Activated CD4-positive, CD25-positive, alpha-beta regulatory T cell treated with anti-CD3 and anti-CD28 coated beads, Interleukin-2, amount 50 U/mL, for 72 hours (primary cell): ENCODE data around the gene CABP7.

Experiments used
- DNase-seq: peaks from one replicate; pipeline ENCODE4 v3.0.0; 2021

The CABP7 gene

GRCh38 chr22:29726512-29727130 is 6.8 kb downstream of the CABP7 start:
- DNase-seq, result no peak

GRCh38 chr22:29727131-29727523 is 7.3 kb downstream of the CABP7 start:
- no peak for DNase-seq

GRCh38 chr22:29729161-29729560 is 9.4 kb downstream of the CABP7 start:
- DNase-seq, result no peak

DNA sequence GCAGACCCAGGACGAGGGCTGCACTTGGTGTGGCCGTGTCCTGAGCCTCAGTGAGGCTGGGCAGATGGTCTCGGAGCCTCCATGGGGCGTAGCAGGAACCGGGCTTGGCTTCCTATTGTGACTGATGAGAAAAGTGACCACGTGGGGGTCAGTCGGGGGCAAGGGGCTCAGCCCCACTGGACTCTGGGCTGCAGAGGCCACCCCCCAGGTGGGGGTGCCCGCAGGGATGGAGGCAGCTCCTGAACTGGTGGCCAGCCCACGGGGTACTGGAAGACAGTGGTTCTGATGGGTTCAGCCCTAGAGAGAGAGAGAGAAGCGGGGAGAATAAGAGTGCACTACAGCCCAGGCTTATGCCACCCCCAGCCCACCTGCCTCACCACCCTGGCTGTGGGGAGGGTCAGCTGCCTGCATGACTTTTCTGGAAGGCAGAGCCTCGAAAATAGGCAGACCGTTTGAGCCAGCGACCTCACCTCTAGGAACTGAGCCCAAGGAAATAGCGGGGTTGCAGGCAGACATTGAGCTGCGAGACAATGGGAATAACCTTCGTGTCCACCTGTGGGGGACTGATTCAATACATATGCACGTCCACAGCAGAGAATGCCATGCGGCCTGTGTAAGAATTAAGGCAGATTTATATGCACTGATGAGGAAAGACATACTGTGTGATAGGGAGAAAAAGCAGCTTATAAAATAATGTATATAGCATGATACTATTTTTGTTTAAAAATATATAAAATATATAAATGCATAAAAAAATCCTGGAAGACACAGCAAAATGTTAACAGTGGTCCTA is 11.5 kb downstream of the CABP7 start:
- no peak for DNase-seq

DNA sequence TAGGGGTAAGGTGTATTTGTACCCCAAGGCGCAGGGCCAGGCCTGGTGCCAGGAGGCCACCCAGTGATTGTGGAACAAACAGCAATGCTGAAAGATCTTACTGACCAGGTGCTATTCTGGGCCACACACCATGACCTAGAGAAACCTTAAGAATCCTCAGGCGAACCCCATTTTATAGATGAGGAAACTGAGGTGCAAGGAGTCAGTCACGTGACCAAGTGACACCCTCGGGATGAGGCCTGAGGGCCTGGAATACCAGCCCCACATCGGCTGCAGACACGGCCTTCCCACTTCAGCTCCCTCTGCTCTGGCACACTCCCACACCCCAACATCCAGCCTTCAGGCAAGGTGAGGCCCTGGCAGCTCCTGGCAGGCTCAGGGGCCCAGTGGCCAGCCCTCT is 13.1 kb downstream of the CABP7 start:
- DNase-seq, result no peak

DNA sequence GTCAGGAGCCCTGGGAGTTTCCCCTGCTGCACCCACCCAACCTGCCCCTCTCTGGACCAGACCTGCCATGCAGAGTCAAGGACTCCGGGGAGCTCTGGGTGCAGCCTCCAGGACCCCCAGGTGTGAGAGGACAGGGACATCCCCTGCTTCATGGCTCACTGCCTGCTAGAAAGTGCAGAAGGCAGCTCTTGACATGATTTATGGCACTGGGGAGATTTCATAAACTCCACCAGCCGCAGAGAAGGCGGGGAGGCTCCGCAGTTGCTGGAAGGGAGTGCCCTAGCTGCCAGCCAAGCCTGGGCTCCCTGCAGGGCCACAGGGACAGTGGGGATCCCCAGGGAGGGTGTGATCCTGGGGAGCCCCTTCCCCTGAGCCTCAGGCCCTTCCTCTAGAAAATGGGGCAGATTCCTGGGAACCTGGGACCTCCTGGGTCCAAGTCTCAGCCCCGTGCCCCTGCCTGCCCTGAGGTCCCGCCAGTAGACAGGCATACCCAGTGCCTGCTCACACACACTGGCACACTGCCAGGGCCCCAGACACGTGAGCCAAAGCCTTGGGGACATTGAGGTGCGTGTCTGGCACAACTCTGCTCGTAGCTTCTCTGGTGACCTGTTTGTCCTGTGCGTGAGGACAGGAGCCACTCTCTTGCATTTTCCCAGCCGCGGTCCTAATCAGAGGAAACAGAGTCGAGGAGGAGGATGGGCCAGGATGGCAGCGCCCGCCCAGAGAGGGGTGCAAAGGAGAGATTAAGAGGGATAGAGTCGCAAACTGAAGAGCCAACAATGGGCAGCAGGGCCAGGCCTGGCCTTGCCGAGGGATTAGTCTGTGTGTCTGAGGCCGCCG is 13.8 kb downstream of the CABP7 start:
- DNase-seq, result no peak

GRCh38 chr22:29734406-29734805 is 14.6 kb downstream of the CABP7 start:
- DNase-seq, result no peak

DNA sequence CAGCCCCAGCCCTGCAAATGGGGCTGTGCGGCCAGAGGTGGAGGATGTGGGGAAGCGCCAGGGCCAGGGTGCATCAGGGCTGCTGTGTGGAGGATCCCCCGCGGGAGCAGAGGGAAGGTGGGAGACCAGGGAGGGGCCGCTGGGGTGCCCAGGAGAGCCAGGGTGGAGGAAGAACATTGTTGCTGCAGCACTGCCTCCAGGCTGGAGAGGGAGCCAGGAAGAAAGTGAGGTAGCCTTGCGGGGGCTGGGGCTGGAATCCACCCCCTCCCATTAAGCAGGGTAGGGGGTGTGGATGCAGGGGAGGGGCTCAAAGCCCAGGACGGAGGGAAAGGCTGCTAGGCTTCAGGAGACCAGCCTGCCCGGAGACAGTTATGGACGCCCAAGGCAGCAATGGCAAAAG is 15.0 kb downstream of the CABP7 start:
- DNase-seq, result no peak

- DNase-seq, result no peak
These were observed 15.6 kb downstream of the CABP7 start for GRCh38 chr22:29735416-29735815.

- DNase-seq, result no peak
These were observed 17.7 kb downstream of the CABP7 start for GRCh38 chr22:29737251-29738117.

GRCh38 chr22:29738118-29738815 is 18.5 kb downstream of the CABP7 start:
- no peak for DNase-seq

- no peak for DNase-seq
These were observed 19.6 kb downstream of the CABP7 start for GRCh38 chr22:29739346-29739875.

DNA sequence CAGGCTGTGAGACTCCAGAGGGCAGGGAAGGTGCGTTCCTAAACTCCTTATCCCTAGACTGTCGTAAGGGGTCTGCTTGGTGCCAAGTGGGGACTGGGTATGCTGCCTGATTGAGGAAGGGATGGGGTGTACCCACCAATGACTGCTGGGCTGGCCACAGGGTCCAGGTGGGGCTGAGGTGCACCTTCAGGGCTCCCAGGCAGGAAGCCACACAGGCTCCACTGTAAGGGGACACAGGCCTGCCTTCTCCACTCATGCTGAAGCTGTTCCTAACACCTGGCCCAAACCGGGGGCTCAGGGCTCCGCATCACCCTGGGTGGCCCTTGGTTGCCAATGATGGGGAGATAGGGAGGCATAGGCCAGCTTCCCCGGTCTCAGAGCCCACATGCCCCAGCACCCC is 20.4 kb downstream of the CABP7 start:
- no peak for DNase-seq

DNA sequence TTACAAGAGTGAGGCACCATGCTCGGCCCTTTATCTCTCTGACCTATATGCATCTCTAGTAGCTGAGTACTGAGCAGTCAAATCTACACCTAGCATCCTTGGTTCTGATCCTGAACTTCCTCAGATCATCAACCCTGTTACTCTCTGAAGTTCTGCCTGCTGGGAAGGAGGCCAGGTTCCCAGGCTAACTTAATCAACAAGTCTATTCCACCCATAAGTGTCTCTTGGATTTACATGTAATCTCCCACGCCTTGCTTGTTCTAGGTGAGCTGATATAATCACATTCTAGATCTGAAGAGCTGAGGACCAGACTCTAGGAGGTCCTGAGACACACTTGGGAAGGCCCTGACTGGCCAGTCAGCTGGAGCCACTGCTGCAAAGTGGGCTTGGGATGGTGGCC is 22.1 kb downstream of the CABP7 start:
- no peak for DNase-seq

GRCh38 chr22:29742326-29742725 is 22.5 kb downstream of the CABP7 start:
- DNase-seq, result no peak

DNA sequence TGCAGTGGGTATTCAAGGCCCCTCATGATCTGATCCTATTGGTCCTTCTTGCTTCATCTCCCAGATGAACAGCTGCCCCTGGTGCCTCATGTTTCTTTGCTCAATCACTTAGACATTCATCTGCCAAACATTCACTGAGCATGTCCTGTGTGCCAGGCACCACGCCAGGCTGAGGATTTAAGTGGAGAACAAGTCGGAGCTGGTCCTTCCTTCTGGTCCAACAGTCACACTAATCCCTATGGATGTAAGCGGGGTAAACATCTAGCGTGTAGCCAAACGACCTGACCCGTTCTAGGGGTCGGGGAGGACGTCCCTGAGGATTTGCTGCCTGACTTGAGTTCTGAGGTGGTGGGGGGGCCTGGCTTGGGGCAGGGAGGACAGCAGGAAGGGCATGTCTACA is 25.1 kb downstream of the CABP7 start:
- no peak for DNase-seq

GRCh38 chr22:29747832-29748231 is 28.0 kb downstream of the CABP7 start:
- DNase-seq, result no peak

GRCh38 chr22:29748248-29748893 is 28.6 kb downstream of the CABP7 start:
- DNase-seq, result no peak

DNA sequence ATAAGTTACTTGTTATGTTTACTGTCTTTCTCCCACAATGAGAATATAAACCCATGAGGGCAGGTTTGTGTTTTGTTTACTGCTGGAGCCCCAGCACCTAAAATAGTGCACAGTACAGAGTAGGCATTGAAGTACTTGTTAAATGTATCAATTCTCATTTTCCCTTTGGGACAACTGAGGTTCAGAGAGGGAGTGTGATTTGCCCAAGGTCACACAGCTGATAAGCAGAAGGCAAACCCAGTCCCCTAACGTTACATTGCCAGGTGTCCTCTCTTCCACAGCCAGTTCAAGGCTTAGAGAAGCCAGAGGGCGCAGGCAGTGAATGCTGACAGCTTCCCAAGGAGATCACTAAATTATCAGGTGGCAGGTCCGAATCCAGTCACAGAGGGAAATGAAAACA is 30.2 kb downstream of the CABP7 start:
- DNase-seq, result no peak

DNA sequence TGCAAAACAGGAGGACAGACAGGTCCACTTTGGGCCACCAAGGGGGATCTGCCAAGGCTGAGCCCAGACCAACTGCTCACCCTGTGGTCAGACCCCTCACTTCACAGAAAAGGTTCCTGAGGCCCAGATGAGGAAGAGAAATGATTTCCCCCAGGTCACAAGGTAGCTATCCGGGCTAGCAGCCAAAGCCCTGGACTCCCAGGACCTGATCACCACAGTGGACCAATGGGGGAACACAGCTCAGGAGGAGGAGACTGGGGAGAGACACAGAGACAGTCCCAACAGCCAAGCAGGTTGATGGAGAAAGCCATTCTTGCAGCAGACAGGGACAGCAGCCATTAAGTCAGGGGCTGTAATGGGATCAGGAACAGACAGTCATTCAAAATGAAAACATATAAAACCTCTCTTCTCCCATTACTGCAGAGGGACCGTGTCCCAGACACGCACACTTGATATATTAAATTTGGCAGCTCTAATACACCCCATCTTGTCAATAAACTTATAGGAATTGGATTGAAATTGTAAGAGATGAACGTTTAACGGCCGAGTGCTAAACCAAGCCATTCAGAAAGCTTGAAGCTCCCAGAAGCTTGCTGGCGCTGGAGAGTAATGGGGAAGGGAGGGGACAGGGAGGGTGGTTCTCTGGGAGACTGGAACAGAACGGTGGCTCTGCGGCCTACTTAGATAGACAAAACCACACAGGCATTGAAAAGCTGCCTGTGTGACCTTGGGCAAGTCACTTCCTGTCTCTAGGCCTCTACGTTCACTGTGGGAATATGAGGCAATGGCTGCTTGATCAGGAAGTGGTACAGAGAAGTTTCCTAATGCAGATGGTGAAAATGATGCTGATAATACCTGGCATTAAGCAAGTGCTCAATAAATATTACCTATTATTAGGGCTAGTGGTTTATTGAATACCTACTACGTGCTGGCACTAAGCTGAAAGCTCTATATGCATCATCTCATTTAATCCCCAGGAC is 31.0 kb downstream of the CABP7 start:
- DNase-seq, result no peak
